ENCODE results near the gene SRSF7. TPM values are rescaled to one million over a fixed set of nuclear protein-coding genes. Genes with fewer than 3 reads are reported as not detected.
"Not testable (repeated sequence)": the region's sequence is repeated elsewhere in the genome, so short reads cannot be mapped to it uniquely, and the experiment has no call there.

Gene SRSF7
- total RNA-seq, 6 experiments from 2014 or later = 120 to 153 (median 147) TPM

GRCh38 chr2:38793511-38793910 lies 42.4 kb upstream of the SRSF7 start:
- Mint-ChIP-seq H3K9me3 (no peaks in the 10 kb centered on the region), H3K27ac (no peak overlapping the region), H3K27me3 (ENCODE audit: insufficient read depth) (peaks cover 2% of the 10 kb centered on the region; the same call in 1 of the 2 replicates), H3K4me1 (ENCODE audit: low read depth) (peaks cover 6% of the 10 kb centered on the region; the same call in 1 of the 2 replicates), H3K4me3 (no peak overlapping the region), H3K36me3 (ENCODE audit: low read depth) (peaks cover 9% of the 10 kb centered on the region)
- TF ChIP-seq, protein P1, sequence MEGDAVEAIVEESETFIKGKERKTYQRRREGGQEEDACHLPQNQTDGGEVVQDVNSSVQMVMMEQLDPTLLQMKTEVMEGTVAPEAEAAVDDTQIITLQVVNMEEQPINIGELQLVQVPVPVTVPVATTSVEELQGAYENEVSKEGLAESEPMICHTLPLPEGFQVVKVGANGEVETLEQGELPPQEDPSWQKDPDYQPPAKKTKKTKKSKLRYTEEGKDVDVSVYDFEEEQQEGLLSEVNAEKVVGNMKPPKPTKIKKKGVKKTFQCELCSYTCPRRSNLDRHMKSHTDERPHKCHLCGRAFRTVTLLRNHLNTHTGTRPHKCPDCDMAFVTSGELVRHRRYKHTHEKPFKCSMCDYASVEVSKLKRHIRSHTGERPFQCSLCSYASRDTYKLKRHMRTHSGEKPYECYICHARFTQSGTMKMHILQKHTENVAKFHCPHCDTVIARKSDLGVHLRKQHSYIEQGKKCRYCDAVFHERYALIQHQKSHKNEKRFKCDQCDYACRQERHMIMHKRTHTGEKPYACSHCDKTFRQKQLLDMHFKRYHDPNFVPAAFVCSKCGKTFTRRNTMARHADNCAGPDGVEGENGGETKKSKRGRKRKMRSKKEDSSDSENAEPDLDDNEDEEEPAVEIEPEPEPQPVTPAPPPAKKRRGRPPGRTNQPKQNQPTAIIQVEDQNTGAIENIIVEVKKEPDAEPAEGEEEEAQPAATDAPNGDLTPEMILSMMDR (IDR thresholded peaks at IDR 0.05) = no peak
- DNase-seq = no peak

- no peak overlapping the region for H3K4me3 Mint-ChIP-seq
- H3K4me1 Mint-ChIP-seq (ENCODE audit: low read depth) = peaks cover 6% of the 10 kb centered on the region; the same call in 1 of the 2 replicates
- peaks cover 6% of the 10 kb centered on the region for H3K36me3 Mint-ChIP-seq (ENCODE audit: low read depth)
- TF ChIP-seq, protein P1 (IDR thresholded peaks at IDR 0.05) = no peak
- no peak for DNase-seq
- H3K9me3 Mint-ChIP-seq = no peaks in the 10 kb centered on the region
- peaks cover 2% of the 10 kb centered on the region; the same call in 1 of the 2 replicates for H3K27me3 Mint-ChIP-seq (ENCODE audit: insufficient read depth)
- H3K27ac Mint-ChIP-seq = no peak overlapping the region
Measured at GRCh38 chr2:38792751-38793150, 41.6 kb upstream of the SRSF7 start.

GRCh38 chr2:38792321-38792720 lies 41.2 kb upstream of the SRSF7 start:
- not testable (repeated sequence) for H3K4me1 Mint-ChIP-seq (ENCODE audit: low read depth); H3K27me3 Mint-ChIP-seq (ENCODE audit: insufficient read depth); DNase-seq; H3K36me3 Mint-ChIP-seq (ENCODE audit: low read depth); H3K9me3 Mint-ChIP-seq; H3K27ac Mint-ChIP-seq; H3K4me3 Mint-ChIP-seq

GRCh38 chr2:38791744-38792143 lies 40.6 kb upstream of the SRSF7 start:
- no peaks in the 10 kb centered on the region for H3K9me3 Mint-ChIP-seq
- H3K4me1 Mint-ChIP-seq (ENCODE audit: low read depth) = no peaks in the 10 kb centered on the region
- no peak overlapping the region for H3K4me3 Mint-ChIP-seq
- no peak for DNase-seq
- no peaks in the 10 kb centered on the region for H3K36me3 Mint-ChIP-seq (ENCODE audit: low read depth)
- H3K27me3 Mint-ChIP-seq (ENCODE audit: insufficient read depth) = peaks cover 2% of the 10 kb centered on the region; the same call in 1 of the 2 replicates
- TF ChIP-seq, protein P1 (IDR thresholded peaks at IDR 0.05) = no peak
- H3K27ac Mint-ChIP-seq = no peak overlapping the region

DNA sequence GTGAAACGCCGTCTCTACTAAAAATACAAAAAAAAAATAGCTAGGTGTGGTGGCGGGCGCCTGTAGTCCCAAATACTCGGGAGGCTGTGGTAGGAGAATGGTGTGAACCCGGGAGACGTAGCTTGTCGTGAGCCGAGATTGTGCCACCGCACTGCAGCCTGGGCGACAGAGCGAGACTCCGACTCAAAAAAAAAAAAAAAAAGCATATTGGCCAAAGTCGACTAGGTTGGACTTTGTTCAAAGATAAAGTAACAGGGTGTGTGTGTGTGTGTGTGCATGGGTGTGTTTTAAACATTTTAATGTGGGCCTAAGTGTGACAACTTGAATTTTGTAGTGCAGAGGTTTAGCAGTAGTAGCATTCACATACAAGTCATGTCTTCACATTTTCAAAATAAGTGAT lies 38.5 kb upstream of the SRSF7 start:
- TF ChIP-seq, protein P1 (IDR thresholded peaks at IDR 0.05) = no peak
- peaks cover 4% of the 10 kb centered on the region; the same call in 1 of the 2 replicates for H3K27me3 Mint-ChIP-seq (ENCODE audit: insufficient read depth)
- no peaks in the 10 kb centered on the region for H3K9me3 Mint-ChIP-seq
- H3K4me3 Mint-ChIP-seq = no peak overlapping the region
- H3K36me3 Mint-ChIP-seq (ENCODE audit: low read depth) = no peaks in the 10 kb centered on the region
- no peaks in the 10 kb centered on the region for H3K4me1 Mint-ChIP-seq (ENCODE audit: low read depth)
- no peak overlapping the region for H3K27ac Mint-ChIP-seq
- DNase-seq = no peak

- TF ChIP-seq, protein P1 (IDR thresholded peaks at IDR 0.05) = no peak
- Mint-ChIP-seq H3K4me3 (no peak overlapping the region), H3K4me1 (ENCODE audit: low read depth) (no peaks in the 10 kb centered on the region), H3K27me3 (ENCODE audit: insufficient read depth) (peaks cover 1% of the 10 kb centered on the region; the same call in 1 of the 2 replicates), H3K36me3 (ENCODE audit: low read depth) (no peaks in the 10 kb centered on the region), H3K27ac (no peak overlapping the region), H3K9me3 (no peaks in the 10 kb centered on the region)
- DNase-seq = no peak
Measured at GRCh38 chr2:38788306-38788705, 37.1 kb upstream of the SRSF7 start.

All from HFFc6 (cell line).